GM12878 (cell line): ENCODE data around the gene SNED1. TPM values are rescaled to one million over a fixed set of nuclear protein-coding genes. Genes with fewer than 3 reads are reported as not detected.

Experiments used
- ATAC-seq: fragments of 200-7000 bp; cut with Tn5 transposase; 3 replicates; pipeline ENCODE4 v1.9.1; 2020; ENCODE audit warnings: mild to moderate bottlenecking, moderate library complexity
- BruUV-seq: library from RNA; stranded (reverse); fragments of 400-500 nt; replicated peaks from 2 replicates; lab custom pipeline; 2021; lab: Mats Ljungman, UMichigan
- CTCF ChIA-PET: fragments of 300-600 bp; sonication (Branson Sonifier 250); formaldehyde crosslinking; extraction: SDS; loops from one replicate; lab custom pipeline; 2021; ENCODE audit warnings: inconsistent platforms; lab: Yijun Ruan, JAX
- POLR2A ChIA-PET: fragments of 350-600 bp; formaldehyde crosslinking; extraction: SDS; loops from one replicate; lab custom pipeline; 2021; ENCODE audit warnings: inconsistent platforms; lab: Charles Lee
- RAD21 ChIA-PET: fragments of 300-600 bp; sonication (Branson Sonifier 250); formaldehyde crosslinking; loops from one replicate; lab custom pipeline; 2023; ENCODE audit warnings: antibody characterized with exemption; ENCODE audit not compliant: unreplicated experiment; lab: Charles Lee
- SMC1A ChIA-PET: fragments of 300-600 bp; sonication (Branson Sonifier 250); formaldehyde crosslinking; loops from one replicate; lab custom pipeline; 2023; ENCODE audit not compliant: unreplicated experiment, uncharacterized antibody; lab: Charles Lee
- DNase-seq: peaks from one replicate; pipeline ENCODE4 v3.0.0-alpha.2; 2011; ENCODE audit warnings: low read depth, low spot score
- FAIRE-seq: peaks from 3 replicates; lab custom pipeline; 2011; peaks lifted over from hg19 to GRCh38; lab: Jason Lieb, UNC
- H2AFZ ChIP-seq: 2 replicates; pipeline ENCODE4 v1.6.0; 2011; ENCODE audit warnings: low read depth, low read length, control low read depth; ENCODE audit not compliant: control insufficient read depth
- H3K27ac ChIP-seq: 2 replicates; pipeline ENCODE4 v1.5.1; 2011; ENCODE audit warnings: control low read depth; ENCODE audit not compliant: control insufficient read depth, insufficient read depth
- H3K27me3 ChIP-seq, 2 experiments: replicated peaks in 1 of 2; 2 replicates each; pipeline versions ENCODE4 v1.6.0 to v1.6.1; 2011; ENCODE audit warnings: low read length in 1 of 2; ENCODE audit not compliant: control insufficient read depth in 2 of 2, insufficient read depth in 2 of 2
- H3K36me3 ChIP-seq, 2 experiments: 2 replicates each; pipeline ENCODE4 v1.5.1; 2011; ENCODE audit warnings: low read length in 1 of 2; ENCODE audit not compliant: control insufficient read depth in 2 of 2, insufficient read depth in 2 of 2
- H3K4me1 ChIP-seq: 2 replicates; pipeline ENCODE4 v1.6.1; 2011; ENCODE audit warnings: mild to moderate bottlenecking, low read length, moderate library complexity, mixed read lengths; ENCODE audit not compliant: control insufficient read depth, insufficient read depth
- H3K4me2 ChIP-seq: 2 replicates; pipeline ENCODE4 v1.6.0; 2011; ENCODE audit warnings: control low read depth; ENCODE audit not compliant: control insufficient read depth, insufficient read depth
- H3K4me3 ChIP-seq: fragments of 200-600 bp; sonication (generic); 2 replicates; pipeline ENCODE4 v1.5.1; 2016
- H3K79me2 ChIP-seq: 2 replicates; pipeline ENCODE4 v1.6.0; 2011; ENCODE audit warnings: low read length; ENCODE audit not compliant: control insufficient read depth, insufficient read depth
- H3K9ac ChIP-seq: 2 replicates; pipeline ENCODE4 v1.8.0; 2011; ENCODE audit warnings: low read length, control low read depth, mixed read lengths; ENCODE audit not compliant: control insufficient read depth, insufficient read depth
- H3K9me3 ChIP-seq: replicated peaks from 3 replicates; pipeline ENCODE4 v1.5.1; 2011; ENCODE audit warnings: mild to moderate bottlenecking, low read length; ENCODE audit not compliant: control insufficient read depth, insufficient read depth
- H4K20me1 ChIP-seq: 2 replicates; pipeline ENCODE4 v1.6.0; 2011; ENCODE audit not compliant: control insufficient read depth, insufficient read depth
- CBX3 ChIP-seq: fragments of 200-600 bp; sonication (generic); IDR thresholded peaks from 2 replicates; pipeline ENCODE4 v1.6.1; 2016; ENCODE audit warnings: low read depth, borderline replicate concordance
- CBX5 ChIP-seq: sonication (generic); IDR thresholded peaks from 2 replicates; pipeline ENCODE4 v1.6.1; 2016; ENCODE audit warnings: low read depth, moderate library complexity, mild to moderate bottlenecking, inconsistent platforms
- GABPA ChIP-seq: IDR thresholded peaks from 2 replicates; pipeline ENCODE4 v1.6.1; 2014; ENCODE audit warnings: antibody characterized with exemption, low read depth, mild to moderate bottlenecking, inconsistent platforms
- NFIC ChIP-seq: IDR thresholded peaks from 2 replicates; pipeline ENCODE4 v1.6.1; 2012; ENCODE audit warnings: low read depth, mild to moderate bottlenecking, inconsistent platforms, low read length, moderate library complexity
- NR2F1 ChIP-seq: fragments of 450-650 bp; conservative IDR thresholded peaks from 2 replicates; pipeline ENCODE4 v1.6.1; 2017; ENCODE audit warnings: mild to moderate bottlenecking
- RCOR1 ChIP-seq: conservative IDR thresholded peaks from 2 replicates; pipeline ENCODE4 v1.6.1; 2012; ENCODE audit warnings: low read depth, low read length, improper control_type of control experiment
- SPI1 ChIP-seq: IDR thresholded peaks from 2 replicates; pipeline ENCODE4 v1.6.1; 2011; ENCODE audit warnings: low read depth, mild to moderate bottlenecking, low read length, moderate library complexity, borderline replicate concordance; ENCODE audit not compliant: insufficient read depth
- SRF ChIP-seq, 2 experiments: IDR thresholded peaks; 2 replicates each; pipeline ENCODE4 v1.6.1; 2011; ENCODE audit warnings: low read depth in 2 of 2, low read length in 2 of 2, mild to moderate bottlenecking in 1 of 2, moderate library complexity in 1 of 2
- TCF12 ChIP-seq: IDR thresholded peaks from 2 replicates; pipeline ENCODE4 v1.6.1; 2011; ENCODE audit warnings: low read depth, mild to moderate bottlenecking, low read length
- YBX1 ChIP-seq: fragments of 450-650 bp; IDR thresholded peaks from 2 replicates; pipeline ENCODE4 v1.6.1; 2016; ENCODE audit warnings: antibody characterized with exemption
- ZZZ3 ChIP-seq: IDR thresholded peaks from 2 replicates; pipeline ENCODE4 v1.6.1; 2011; ENCODE audit warnings: low read depth; ENCODE audit not compliant: control insufficient read depth, insufficient read length
- WGBS: methylation state at CpG from one replicate; pipeline ENCODE4 v1.1.6; 2016; ENCODE audit warnings: low lambda C conversion rate; ENCODE audit not compliant: insufficient replicate concordance, insufficient coverage; ENCODE audit errors: missing lambda C conversion rate; 5-methylcytosine and 5-hydroxymethylcytosine counted together
- in situ Hi-C: fragments of 300-500 bp; cut with MboI; formaldehyde crosslinking; loops from 9 replicates; pipeline ENCODE4 v1.14.3; 2018; ENCODE audit warnings: mixed read lengths
- intact Hi-C: fragments of 100-400 bp; cut with micrococcal nuclease; formaldehyde crosslinking; loops from one replicate; pipeline ENCODE4 v1.14.2; 2022; ENCODE audit not compliant: unreplicated experiment
- polyA plus RNA-seq, 11 experiments: library from polyadenylated mRNA; depleted of rRNA in 4 of 11; unstranded in 6 of 11; stranded (reverse) in 5 of 11; fragments of >200 nt; fragmentation: Nextera tagmentation in 4 of 11; fragmentation: Illumina TruSeq in 1 of 11; extraction: Ambion mirVana in 4 of 11; extraction: Trizol in 1 of 11; gene quantifications; 1 replicate in 1 of 11; 2 replicates in 10 of 11; pipeline versions ENCODE4 v1.2.1 to v1.2.3, GENCODE V29; 2011 to 2016; ENCODE audit warnings: inconsistent platforms in 2 of 11, missing spikeins in 2 of 11, low read depth in 1 of 11
- total RNA-seq, 4 experiments: library from RNA; depleted of rRNA in 3 of 4; stranded (reverse); fragments of >200 nt in 3 of 4; fragmentation: Illumina TruSeq in 1 of 4; extraction: Trizol in 1 of 4; gene quantifications; 2 replicates each; pipeline versions ENCODE4 v1.2.1 to v1.2.3, GENCODE V29; 2013 to 2021
- TF ChIP-seq, protein P1 (sequence below): fragments of 450-650 bp; formaldehyde crosslinking; IDR thresholded peaks from 2 replicates; pipeline ENCODE4 v1.4.0; 2020; ENCODE audit warnings: mild to moderate bottlenecking, moderate library complexity

Gene SNED1
- total and polyA plus RNA-seq, 10 of the 15 experiments (the other 5 are each of a cell fraction or from before 2014, with no cell fraction given) = 0.05 to 8.4 (median 3.0) TPM

- BruUV-seq = no TSS peak
- ChIA-PET SMC1A (interaction anchor here (0.6 to 1.8 kb wide), 4 partner anchors 12 to 33 kb away, joined by 3 to 4 read pairs (median 4); no protein-coding TSS in a partner anchor), POLR2A (interaction anchor here (0.9 to 1.9 kb wide), 4 partner anchors 14 to 31 kb away, joined by 3 to 7 read pairs (median 3); partner anchors contain the start of genes MTERF4 and PASK), CTCF (interaction anchor here (0.6 to 2.1 kb wide), 2 partner anchors 17 to 138 kb away, joined by 3 to 5 read pairs; partner anchors contain the start of gene PASK), RAD21 (interaction anchor here (1.2 kb wide), 1 partner anchor 22 kb away, joined by 3 read pairs; no protein-coding TSS in a partner anchor)
- in situ Hi-C loops (no loop called here), intact Hi-C loops (no loop called here)
- Histone ChIP-seq H3K4me2 (no peak overlapping the region; the same call in 1 of the 2 replicates), H3K4me3 (no peak overlapping the region), H3K36me3 (peaks cover 3 to 15% of the 10 kb centered on the region in 2 experiments), H3K4me1 (peaks cover 20% of the 10 kb centered on the region), H2AFZ (no peak overlapping the region), H3K9me3 (no peaks in the 10 kb centered on the region), H3K27ac (no peak overlapping the region; the same call in 1 of the 2 replicates), H3K9ac (no peak overlapping the region), H3K79me2 (no peaks in the 10 kb centered on the region; the same call in none of the 2 replicates), H4K20me1 (no peaks in the 10 kb centered on the region), H3K27me3 (no peaks in the 10 kb centered on the region)
- peak; percentile 54; the same call in 1 of the 2 replicates for TF ChIP-seq TCF12
- TF ChIP-seq ZZZ3 = no peak
- no peak for ATAC-seq
- no peak for FAIRE-seq
- no peak for DNase-seq
- WGBS = 73% methylated on average over 14 of the region's 14 CpGs
Measured at GRCh38 chr2:241132538-241133435, 134.4 kb downstream of the SNED1 start.

- Histone ChIP-seq H3K36me3 (peaks cover 6 to 17% of the 10 kb centered on the region in 2 experiments), H3K4me1 (peaks cover 13% of the 10 kb centered on the region), H3K27ac (no peak overlapping the region), H3K9me3 (no peaks in the 10 kb centered on the region), H2AFZ (no peak overlapping the region), H3K4me2 (no peak overlapping the region), H3K4me3 (no peak overlapping the region), H3K27me3 (no peaks in the 10 kb centered on the region), H3K79me2 (no peaks in the 10 kb centered on the region; the same call in 1 of the 2 replicates), H3K9ac (no peak overlapping the region), H4K20me1 (no peaks in the 10 kb centered on the region)
- RAD21 ChIA-PET = no interaction called here
- ATAC-seq (no peak), FAIRE-seq (no peak), DNase-seq (no peak)
- POLR2A ChIA-PET = interaction anchor here (1.2 to 1.9 kb wide), 3 partner anchors 13 to 23 kb away, joined by 3 to 7 read pairs (median 3); partner anchors contain the start of gene PASK
- CTCF ChIA-PET = interaction anchor here (2.1 kb wide), 1 partner anchor 16 kb away, joined by 5 read pairs; the partner anchor contains the start of gene PASK
- in situ Hi-C loops (no loop called here), intact Hi-C loops (no loop called here)
- SMC1A ChIA-PET = interaction anchor here (1.8 kb wide), 1 partner anchor 12 kb away, joined by 4 read pairs; no protein-coding TSS in a partner anchor
- TSS peak; percentile 62 for BruUV-seq
- 89% methylated on average over 8 of the region's 10 CpGs for WGBS
- TF ChIP-seq SRF (IDR thresholded peaks at IDR 0.05; ENCODE audit: low read depth in 2 of 2, low read length in 2 of 2) (no peak), RCOR1 (no peak), GABPA (no peak), CBX5 (no peak), NR2F1 (no peak), CBX3 (no peak), SPI1 (no peak), YBX1 (no peak), NFIC (no peak)
- TF ChIP-seq, protein P1, sequence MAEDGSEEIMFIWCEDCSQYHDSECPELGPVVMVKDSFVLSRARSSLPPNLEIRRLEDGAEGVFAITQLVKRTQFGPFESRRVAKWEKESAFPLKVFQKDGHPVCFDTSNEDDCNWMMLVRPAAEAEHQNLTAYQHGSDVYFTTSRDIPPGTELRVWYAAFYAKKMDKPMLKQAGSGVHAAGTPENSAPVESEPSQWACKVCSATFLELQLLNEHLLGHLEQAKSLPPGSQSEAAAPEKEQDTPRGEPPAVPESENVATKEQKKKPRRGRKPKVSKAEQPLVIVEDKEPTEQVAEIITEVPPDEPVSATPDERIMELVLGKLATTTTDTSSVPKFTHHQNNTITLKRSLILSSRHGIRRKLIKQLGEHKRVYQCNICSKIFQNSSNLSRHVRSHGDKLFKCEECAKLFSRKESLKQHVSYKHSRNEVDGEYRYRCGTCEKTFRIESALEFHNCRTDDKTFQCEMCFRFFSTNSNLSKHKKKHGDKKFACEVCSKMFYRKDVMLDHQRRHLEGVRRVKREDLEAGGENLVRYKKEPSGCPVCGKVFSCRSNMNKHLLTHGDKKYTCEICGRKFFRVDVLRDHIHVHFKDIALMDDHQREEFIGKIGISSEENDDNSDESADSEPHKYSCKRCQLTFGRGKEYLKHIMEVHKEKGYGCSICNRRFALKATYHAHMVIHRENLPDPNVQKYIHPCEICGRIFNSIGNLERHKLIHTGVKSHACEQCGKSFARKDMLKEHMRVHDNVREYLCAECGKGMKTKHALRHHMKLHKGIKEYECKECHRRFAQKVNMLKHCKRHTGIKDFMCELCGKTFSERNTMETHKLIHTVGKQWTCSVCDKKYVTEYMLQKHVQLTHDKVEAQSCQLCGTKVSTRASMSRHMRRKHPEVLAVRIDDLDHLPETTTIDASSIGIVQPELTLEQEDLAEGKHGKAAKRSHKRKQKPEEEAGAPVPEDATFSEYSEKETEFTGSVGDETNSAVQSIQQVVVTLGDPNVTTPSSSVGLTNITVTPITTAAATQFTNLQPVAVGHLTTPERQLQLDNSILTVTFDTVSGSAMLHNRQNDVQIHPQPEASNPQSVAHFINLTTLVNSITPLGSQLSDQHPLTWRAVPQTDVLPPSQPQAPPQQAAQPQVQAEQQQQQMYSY (CRISPR knock-in tag) = no peak
Measured at GRCh38 chr2:241133436-241133820, 135.0 kb downstream of the SNED1 start.
